Fibroblast of the aortic adventitia (primary cell): ENCODE results near the gene ZNF592. TPM values are rescaled to one million over a fixed set of nuclear protein-coding genes. Genes with fewer than 3 reads are reported as not detected.

Experiments
- DNase-seq: peaks from one replicate; pipeline ENCODE4 v3.0.0-alpha.2; 2010; ENCODE audit warnings: low read depth
- H3K4me3 ChIP-seq: 2 replicates; pipeline ENCODE4 v1.5.1; 2011; ENCODE audit warnings: low read depth, mild to moderate bottlenecking, control low read depth, low read length, moderate library complexity
- total RNA-seq: library from RNA; depleted of rRNA; stranded (reverse); fragments of >200 nt; gene quantifications from 2 replicates; pipeline ENCODE4 v1.2.3, GENCODE V29; 2012; ENCODE audit warnings: low replicate concordance
- TF ChIP-seq, protein P1 (sequence below): IDR thresholded peaks from 2 replicates; pipeline ENCODE4 v1.5.1; 2011; ENCODE audit warnings: mild to moderate bottlenecking, low read length, control low read depth, inconsistent platforms; ENCODE audit not compliant: insufficient read depth

The ZNF592 gene
- total RNA-seq, 1 donor = 11.7 TPM

DNA sequence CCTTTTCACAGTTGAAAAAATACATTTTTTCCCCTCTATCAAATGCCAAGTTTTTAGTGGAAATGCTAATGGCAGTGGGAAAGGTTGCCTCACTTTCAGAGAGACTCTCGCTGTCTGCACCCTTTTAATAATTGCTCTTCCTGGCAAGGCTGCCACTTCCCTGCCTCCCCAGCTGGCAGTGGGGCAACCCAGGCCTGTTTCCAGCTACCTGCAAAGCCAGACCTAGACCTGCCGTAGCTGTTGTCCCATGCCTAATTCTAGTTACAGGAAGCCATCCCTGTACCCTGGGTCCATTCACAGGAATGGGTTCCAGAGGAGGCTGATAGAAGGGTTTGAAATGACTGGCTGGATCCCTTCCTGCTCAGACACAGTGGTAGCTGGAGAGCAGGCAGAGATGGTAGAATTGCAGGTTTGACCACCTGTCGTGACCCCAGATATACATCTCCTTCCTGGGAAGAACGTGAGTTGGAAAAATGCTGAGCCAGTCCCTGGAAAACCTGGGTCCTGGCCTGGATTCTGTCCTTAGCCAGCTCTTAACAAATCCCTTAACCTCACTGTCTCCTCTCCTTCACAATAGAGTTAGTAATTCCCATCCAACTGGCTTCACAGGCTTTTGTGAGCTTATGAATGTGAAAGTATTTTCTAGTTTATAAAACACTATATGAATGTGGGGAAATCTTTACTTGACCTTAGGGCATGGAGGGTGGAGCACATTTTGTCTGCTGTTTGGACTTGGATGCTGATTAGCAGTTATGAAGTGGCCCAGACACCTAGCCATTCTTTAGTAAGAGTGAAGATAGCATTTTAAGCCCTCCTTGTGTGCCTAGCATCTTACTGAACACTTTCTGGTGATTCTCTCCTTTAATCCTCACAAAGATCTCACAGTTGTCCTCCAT is 55.9 kb downstream of the ZNF592 start:
- TF ChIP-seq, protein P1, sequence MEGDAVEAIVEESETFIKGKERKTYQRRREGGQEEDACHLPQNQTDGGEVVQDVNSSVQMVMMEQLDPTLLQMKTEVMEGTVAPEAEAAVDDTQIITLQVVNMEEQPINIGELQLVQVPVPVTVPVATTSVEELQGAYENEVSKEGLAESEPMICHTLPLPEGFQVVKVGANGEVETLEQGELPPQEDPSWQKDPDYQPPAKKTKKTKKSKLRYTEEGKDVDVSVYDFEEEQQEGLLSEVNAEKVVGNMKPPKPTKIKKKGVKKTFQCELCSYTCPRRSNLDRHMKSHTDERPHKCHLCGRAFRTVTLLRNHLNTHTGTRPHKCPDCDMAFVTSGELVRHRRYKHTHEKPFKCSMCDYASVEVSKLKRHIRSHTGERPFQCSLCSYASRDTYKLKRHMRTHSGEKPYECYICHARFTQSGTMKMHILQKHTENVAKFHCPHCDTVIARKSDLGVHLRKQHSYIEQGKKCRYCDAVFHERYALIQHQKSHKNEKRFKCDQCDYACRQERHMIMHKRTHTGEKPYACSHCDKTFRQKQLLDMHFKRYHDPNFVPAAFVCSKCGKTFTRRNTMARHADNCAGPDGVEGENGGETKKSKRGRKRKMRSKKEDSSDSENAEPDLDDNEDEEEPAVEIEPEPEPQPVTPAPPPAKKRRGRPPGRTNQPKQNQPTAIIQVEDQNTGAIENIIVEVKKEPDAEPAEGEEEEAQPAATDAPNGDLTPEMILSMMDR = no peak
- no peak for DNase-seq

DNA sequence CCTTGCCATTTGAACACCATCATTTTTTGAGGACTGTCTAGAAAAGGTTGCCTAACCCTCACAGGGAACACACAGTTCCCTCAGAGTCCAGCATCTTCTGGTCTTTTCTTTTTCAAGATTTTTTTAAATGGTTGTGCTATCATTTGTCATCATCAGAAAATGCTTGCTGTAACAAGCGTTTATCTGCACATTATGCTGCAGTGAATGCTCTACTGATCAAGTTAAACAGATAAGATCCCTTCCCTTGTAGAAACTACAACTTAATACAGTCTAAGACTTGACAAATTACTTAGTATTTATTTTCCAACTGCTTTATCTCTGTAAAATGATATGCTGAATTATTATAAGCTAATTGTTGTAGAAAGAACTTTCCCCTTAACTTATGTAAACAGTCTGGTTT is 56.8 kb downstream of the ZNF592 start:
- no peak for DNase-seq
- TF ChIP-seq, protein P1 = no peak
- no peak overlapping the region for H3K4me3 ChIP-seq

More for the DNA sequence above, 55.9 kb downstream of the ZNF592 start:
- no peak overlapping the region for H3K4me3 ChIP-seq

DNA sequence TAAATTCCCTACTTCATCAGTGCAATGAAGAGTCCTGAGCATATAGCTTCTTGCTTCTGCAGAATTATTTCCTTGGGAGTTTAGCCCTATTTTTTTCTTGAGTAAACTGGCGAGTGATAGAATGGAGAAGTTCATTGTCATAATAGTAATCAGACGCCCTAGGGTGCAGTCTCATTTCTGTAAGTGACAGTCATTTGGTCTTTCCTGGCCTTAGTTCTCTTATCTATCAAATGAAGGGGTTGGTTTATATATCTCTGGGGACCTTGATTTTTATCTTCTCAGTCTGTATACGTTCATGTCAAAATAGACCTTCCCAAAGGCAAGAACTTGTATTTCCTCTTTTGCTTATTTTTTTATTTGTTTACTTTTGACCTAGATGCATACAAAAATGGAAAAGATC is 58.8 kb downstream of the ZNF592 start:
- no peak overlapping the region for H3K4me3 ChIP-seq
- TF ChIP-seq, protein P1 = no peak
- DNase-seq = no peak

DNA sequence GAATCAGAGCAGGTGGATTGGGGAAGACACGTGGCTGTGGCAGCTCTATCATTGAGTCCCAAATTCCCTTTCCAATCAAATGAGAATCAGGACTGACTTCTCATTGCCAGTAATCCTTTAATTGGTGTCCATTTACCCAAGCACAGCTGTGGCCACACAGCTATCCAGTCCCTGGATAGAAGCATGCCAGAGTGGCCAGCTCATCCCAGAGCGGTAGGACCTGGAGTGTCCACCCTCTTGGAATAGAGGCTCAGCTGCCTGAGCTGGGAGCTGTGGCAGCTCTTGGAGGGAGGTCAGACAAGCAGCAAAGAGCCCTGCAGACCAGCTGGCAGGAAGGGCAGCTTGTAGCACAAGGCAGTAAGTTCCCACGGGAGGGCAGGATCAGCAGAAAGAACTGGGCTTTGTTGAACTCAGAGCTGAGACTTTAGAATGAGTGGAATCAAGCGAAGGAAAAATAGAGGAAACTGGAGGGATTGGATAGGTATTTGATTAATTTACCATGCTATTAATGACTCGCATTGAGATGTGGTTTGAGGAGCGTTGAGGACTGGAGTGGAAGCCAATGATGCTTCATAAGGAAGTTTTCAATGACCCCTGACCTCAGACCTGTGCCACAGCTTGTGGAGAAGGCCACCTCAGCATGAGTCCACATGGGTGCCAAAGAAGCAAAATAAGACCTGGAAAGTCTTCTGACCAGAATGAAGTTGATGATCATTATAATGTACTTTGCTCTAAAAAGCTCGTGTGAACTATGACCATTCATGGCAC is 61.9 kb downstream of the ZNF592 start:
- TF ChIP-seq, protein P1 = no peak
- no peak overlapping the region for H3K4me3 ChIP-seq
- DNase-seq = no peak

DNA sequence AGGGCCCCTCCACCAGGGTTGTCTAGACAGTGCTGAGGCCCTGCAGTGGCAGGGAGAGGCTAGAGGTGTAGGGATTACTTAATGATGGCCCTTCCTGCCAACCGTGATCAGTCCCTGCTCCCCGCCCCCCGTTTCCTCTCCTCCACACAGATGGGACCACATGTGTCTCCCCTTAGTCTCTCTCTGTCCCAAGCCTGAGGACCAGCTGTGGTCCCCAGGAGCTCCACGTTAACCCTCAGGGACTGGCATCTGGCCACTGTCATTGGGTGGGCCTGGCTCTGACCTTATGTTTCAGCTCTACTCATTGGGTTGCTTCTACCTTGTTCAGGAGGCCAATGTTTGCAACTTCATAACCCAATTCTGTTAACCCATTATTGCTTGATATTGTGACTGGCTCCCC is 62.8 kb downstream of the ZNF592 start:
- no peak overlapping the region for H3K4me3 ChIP-seq
- DNase-seq = no peak
- TF ChIP-seq, protein P1 = no peak

DNA sequence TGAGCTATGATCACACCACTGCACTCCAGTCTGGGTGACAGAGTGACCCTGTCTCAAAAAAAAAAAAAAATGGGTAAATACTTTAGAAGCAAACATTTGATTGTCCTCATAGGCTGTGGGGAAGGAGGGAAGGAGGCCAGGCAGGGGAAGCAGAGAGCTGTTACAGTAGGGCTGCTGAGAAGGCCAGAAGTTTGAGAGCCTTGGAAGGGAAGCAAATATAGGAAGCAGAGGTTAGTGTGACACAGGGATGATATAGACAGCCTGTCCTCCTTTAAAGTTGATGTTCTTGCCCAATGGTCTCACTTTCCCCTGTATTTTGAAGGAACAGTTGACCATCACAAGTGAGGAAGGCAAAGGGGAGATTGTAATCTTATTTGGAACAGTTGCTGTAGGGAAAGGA is 63.4 kb downstream of the ZNF592 start:
- no peak overlapping the region for H3K4me3 ChIP-seq
- TF ChIP-seq, protein P1 = no peak
- DNase-seq = no peak
